Stimulated activated CD8-positive, alpha-beta memory T cell treated with anti-CD3 and anti-CD28 coated beads, Interleukin-7, amount 100 ng/mL, for 1 hour (primary cell): ENCODE results near the gene HRAS.

Experiments
- DNase-seq, 2 donors: peaks; one replicate each; pipeline ENCODE4 v3.0.0-alpha.2; 2020; ENCODE audit warnings: low read depth in 2 of 2

Gene HRAS

GRCh38 chr11:553083-553987, 18.0 kb upstream of the HRAS start:
- no peak for DNase-seq

DNA sequence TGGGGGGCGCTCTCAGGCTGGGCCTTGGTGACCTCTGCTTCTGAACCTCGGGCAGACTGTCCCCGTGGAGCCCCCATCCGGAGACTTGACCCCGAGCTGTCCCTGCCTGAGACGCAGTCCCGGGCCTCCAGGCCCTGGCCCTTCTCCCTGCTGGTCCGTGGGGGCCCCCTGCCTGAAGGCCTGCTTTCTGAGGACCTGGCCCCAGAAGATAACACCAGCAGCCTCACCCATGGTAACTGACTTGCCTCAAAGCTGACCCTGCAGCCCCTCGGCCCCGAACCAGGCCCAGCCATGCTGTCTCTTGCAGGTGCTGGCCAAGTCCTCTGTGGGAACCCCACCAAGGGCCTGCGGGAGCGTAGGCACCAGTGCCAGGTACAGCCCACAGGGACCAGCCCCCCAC, 16.2 kb upstream of the HRAS start:
- DNase-seq, result no peak

- DNase-seq, result no peak
These were observed 15.8 kb upstream of the HRAS start for GRCh38 chr11:551131-551530.

GRCh38 chr11:550746-551085, 15.3 kb upstream of the HRAS start:
- no peak for DNase-seq

DNA sequence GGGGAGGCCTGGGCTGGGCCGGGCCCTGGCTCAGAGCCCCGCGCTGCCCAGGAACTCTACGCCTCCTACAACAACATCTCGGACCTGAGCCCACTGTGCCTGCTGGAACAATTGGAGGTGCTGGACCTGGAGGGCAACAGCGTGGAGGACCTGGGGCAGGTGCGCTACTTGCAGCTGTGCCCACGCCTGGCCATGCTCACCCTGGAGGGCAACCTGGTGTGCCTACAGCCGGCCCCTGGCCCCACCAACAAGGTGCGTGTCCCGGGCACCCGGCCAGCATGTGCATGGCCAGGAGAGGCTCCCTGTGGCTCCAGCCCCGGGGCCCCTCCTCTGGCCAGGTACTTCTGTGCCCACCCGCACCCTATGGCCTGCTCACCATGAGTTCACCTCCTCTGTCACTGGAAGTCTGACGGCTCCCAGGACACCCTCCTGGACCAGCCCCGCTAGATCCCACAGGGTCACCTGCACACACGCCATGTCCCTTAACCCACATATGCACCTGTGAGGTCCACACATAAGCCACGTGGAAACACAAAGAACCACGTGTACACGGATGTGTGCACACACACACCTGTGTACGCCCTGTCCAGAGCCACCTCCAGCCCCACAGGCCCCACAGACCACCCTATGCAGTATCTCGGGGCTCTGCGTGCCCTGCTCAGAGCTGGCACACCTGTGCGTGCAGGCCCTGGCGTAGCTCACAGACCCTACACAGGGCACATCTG, 14.8 kb upstream of the HRAS start:
- no peak for DNase-seq

GRCh38 chr11:548700-549603, 13.6 kb upstream of the HRAS start:
- DNase-seq, result no peak

DNA sequence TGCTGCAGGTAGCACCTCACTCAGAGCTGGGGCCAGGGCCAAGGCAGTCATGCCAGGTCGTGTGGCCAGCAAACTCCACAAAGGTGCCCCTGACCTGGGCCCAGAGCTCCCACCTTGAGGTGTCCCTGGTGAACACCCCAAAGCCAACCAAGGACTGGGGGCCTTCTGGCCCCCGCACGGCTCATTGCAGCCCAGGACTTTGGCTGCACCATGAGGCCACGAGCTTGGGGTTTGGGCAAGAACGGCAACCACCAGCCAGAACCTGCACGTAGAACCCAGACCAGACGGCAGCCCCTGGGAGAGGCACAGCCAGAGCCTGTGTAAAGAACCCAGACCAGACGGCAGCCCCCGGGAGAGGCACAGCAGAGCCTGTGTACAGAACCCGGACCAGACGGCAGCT, 9.8 kb upstream of the HRAS start:
- DNase-seq, result no peak

GRCh38 chr11:544817-545166, 9.4 kb upstream of the HRAS start:
- no peak for DNase-seq

DNA sequence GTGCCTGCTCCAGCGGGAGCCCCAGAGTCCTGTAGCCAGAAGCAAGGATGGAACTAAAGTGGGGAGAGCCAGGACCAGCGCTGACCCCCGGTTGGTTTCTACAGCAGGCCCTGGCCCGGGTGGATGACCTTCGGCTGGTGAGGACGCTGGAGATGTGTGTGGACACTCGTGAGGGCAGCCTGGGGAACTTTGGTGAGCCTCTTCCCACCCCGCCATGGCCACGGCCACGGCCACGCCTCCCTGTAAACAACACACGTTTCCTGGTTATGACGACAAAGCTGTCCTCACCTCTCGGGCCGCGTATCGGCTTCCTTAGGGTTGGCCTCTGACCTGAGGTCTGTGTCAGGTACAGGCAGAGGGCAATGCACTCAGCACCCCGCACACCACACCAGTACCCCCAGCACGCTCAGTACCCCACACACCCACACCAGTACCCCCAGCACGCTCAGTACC, 6.1 kb upstream of the HRAS start:
- DNase-seq, result no peak

DNA sequence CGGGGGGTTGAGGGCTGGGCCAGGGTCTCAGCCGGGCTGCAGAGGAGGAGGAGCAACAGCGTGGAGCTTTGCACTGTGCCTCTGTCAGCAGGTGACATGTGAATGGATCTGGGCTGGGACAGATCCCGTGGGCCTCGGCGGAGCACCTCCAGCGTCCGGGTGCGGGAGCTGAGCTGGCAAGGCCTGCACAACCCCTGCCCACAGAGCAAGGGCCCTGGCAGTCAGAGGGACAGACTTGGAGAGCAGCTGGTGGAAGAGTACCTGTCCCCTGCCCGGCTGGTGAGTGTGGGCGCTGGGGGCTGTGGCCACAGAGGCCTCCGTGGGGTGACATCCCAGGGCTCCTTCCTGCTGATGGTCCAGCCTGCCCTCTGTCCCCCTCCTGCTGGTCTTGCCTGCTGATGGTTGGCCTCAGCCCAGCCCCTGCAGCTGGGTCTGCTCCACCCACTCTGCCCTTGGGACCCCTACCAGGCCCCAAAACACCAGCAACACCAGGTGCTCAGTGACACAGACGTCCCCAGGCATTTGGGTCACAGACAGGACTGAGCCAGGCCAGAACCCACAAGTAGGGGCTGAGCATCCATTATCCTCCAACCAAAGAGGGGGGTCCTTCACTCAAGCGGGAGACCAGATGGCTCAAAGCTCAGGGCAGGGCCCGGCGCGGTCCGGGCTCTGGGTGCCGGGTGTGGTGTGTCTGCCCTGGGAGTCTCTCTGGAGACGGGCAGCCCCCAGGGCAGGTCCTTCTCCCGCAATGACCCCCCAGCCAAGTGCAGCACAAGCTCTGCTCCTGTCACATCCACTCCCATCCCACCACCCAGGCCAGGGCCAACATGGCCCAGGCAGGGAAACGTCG, 5.4 kb upstream of the HRAS start:
- DNase-seq, result no peak

GRCh38 chr11:539971-540481, 4.7 kb upstream of the HRAS start:
- no peak for DNase-seq

- no peak for DNase-seq
These were observed 3.2 kb upstream of the HRAS start for GRCh38 chr11:538431-539051.

GRCh38 chr11:537622-538430, 2.5 kb upstream of the HRAS start:
- DNase-seq, result no peak

GRCh38 chr11:536841-537621, 1.7 kb upstream of the HRAS start, which contains the start of gene LRRC56:
Gene LRRC56, plus strand, starts transcription at chr11:537527. Its CDS starts 3,158 bp downstream, at chr11:540685.
- peak; percentile 78 to 85 for DNase-seq

DNA sequence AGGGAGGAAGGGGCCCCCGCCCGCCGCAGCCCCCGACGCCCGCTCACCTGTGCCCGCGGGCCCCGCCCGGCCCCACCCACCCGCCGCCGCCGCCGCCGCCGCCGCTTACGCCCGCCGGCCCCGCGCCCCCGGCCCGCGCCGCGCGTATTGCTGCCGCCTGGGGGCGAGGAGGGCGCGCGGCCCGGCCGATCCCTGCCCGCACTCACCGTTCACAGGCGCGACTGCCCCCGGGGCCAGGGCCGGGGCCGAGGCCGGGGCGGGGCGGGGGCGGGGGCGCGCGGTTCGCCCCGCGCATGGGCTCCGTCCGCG, 212 bp downstream of the HRAS start:
- no peak for DNase-seq

DNA sequence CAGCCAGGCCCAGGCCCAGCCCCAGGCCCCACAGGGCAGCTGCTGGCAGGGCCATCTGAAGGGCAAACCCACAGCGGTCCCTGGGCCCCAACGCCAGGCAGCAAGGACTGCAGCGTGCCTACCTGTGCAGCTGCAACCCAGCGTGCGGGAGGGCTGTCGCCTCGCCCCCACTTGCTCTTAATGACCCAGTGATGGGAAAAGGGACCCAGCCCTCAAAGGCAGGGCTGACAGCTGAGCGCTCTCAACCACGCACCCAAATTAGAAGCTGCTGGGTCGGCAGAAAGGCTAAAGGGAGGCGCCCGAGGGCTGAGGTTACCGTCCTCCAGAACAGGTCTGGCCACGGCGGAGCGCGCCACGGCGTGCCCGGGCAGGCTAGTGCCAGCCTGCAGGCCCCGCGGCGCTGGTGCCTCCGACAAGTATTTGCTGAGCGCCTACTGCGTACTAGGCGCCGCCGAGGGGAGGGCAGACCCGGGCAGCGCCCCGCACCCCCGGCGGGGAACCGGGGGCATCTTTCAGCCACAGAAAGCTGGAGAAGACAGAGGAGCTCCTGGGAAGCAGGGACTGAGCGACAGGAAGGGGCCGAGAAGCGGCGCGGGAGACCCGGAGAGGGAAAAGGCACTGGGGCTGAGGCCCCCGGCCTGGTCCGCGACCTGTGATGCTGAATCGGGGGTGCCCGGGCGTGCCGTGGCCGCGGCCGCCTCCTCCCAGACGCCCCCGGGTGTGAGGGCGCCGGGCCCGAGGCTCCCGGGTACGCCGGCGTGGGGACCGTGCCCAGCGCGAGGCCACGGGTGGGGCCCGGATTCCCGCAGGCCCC, 773 bp downstream of the HRAS start:
- no peak for DNase-seq

GRCh38 chr11:533586-534395, 1.6 kb downstream of the HRAS start:
- no peak for DNase-seq
